ENCODE data around the gene NELFA. TPM values are rescaled to one million over a fixed set of nuclear protein-coding genes. Genes with fewer than 3 reads are reported as not detected.
"Not testable (repeated sequence)": the region's sequence is repeated elsewhere in the genome, so short reads cannot be mapped to it uniquely, and the experiment has no call there.

The NELFA gene
- total and polyA plus RNA-seq, 3 experiments from 2014 or later: 31.2 to 44.6 (median 42.5) TPM

DNA sequence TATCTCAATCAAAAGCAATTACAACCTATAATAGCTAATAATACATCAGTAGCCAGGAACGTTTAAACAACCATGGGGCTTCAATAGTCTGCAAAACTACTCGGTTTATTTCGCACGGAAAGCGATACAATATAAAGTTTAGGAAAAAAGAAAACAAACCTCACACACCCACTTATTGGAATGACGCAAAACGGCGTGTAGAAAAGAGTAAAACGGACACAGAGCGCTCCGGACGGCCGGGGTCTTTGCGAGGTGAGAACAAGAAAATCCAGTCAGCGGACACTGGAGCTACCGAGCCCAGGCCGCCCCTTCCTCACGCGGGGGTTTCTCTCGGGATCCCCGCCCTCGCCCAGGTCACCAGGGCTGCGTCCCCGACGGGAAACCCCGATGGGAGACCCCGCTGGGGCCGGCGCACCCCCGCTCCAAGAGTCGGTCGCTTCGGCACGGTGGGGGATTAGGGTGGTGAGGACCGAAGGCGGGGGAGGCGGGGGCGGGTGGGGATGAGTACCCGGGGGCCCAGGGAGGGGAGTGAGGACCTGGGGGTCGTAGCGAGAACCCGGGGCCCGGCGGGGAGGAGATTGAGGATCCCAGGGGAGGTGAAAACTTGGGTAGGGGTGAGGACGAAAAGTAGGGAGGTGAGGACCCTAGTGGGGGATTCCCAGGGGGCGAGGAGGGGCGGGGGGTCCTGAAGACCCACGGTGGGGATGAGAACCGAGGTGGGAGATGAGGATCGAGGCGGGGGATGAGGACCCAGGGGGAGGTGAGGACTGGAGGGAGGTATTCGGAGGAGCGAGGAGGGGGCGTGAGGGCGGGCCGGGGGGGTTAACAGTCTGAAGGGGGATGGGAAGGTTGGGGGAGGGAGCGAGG, 737 bp downstream of the NELFA start:
- no peaks in the 10 kb centered on the region for H3K36me3 ChIP-seq (ENCODE audit: insufficient read depth, low read length)
- peak overlapping the region; percentile 99 for H3K27ac ChIP-seq (ENCODE audit: low read depth, low read length)
- Mint-ChIP-seq H3K27me3 (no peaks in the 10 kb centered on the region), H3K9me3 (no peaks in the 10 kb centered on the region), H3K4me3 (peak overlapping the region; percentile 89 to 99 (median 93)), H3K36me3 (peaks cover 4 to 35% (median 7%) of the 10 kb centered on the region in 3 donors), H3K27ac (peak overlapping the region; percentile 73 to 98 (median 92)), H3K4me1 (peaks cover 32 to 45% (median 40%) of the 10 kb centered on the region in 3 donors)
- peaks cover 25% of the 10 kb centered on the region for H3K4me1 ChIP-seq (ENCODE audit: insufficient read depth, low read length)
- peak overlapping the region; percentile 92 for H3K4me3 ChIP-seq (ENCODE audit: low read length)
- DNase-seq: no peak
- H3K9me3 ChIP-seq (ENCODE audit: low read length): no peaks in the 10 kb centered on the region
- CTCF ChIA-PET: interaction anchor here (0.7 to 1.9 kb wide), 2 partner anchors 7 to 315 kb away, joined by 3 to 6 read pairs; no protein-coding TSS in a partner anchor
- POLR2A ChIA-PET: interaction anchor here (0.5 to 1.1 kb wide), 3 partner anchors 12 to 1344 kb away, joined by 3 read pairs; no protein-coding TSS in a partner anchor
- H3K27me3 ChIP-seq (ENCODE audit: insufficient read depth, low read length, poor library complexity, severe bottlenecking): no peaks in the 10 kb centered on the region

DNA sequence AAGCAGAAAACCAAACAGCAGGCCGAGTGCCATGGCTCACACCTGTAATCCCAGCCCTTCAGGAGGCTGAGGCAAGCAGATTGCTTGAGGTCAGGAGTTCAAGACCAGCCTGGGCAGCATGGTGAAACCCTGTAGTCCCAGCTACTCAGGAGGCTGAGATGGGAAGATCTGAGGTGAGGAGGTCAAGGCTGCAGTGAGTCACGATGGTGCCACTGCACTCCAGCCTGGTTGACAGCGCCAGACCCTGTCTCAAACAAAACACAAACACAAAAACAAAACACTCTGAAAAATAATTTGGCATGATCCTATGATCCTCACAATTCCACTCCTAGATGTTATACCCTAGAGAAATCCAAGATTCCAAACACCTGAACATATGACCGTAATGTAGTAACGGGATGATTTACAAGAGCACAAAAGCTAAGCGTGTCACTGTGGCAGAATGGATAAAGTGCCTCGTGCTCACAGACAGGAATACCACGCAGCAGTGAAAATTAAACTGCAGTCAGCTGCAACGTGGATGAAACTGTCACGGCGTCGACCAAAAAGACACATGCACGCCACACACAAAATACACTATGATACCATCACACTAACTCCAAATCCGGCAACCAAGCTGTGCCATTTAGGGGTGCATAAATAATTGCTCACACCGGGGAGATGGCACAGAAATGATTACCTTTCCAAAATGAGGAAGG, 1.7 kb downstream of the NELFA start:
- H3K9me3 ChIP-seq (ENCODE audit: low read length): no peaks in the 10 kb centered on the region
- H3K27ac ChIP-seq (ENCODE audit: low read depth, low read length): no peak overlapping the region
- ChIA-PET CTCF (interaction anchor here (0.7 kb wide), 1 partner anchor 314 kb away, joined by 3 read pairs; no protein-coding TSS in a partner anchor), POLR2A (no interaction called here)
- H3K4me1 Mint-ChIP-seq: peaks cover 41 to 54% (median 49%) of the 10 kb centered on the region in 3 donors
- no peak for DNase-seq
- no peaks in the 10 kb centered on the region for H3K36me3 ChIP-seq (ENCODE audit: insufficient read depth, low read length)
- H3K4me3 Mint-ChIP-seq: peak overlapping the region; percentile 89 to 99 (median 93)
- peak overlapping the region; percentile 20 for H3K4me3 ChIP-seq (ENCODE audit: low read length)
- H3K27ac Mint-ChIP-seq: peak overlapping the region; percentile 73 to 98 (median 92)
- H3K36me3 Mint-ChIP-seq: peaks cover 9 to 44% (median 9%) of the 10 kb centered on the region in 3 donors
- H3K27me3 ChIP-seq (ENCODE audit: insufficient read depth, low read length, poor library complexity, severe bottlenecking): no peaks in the 10 kb centered on the region
- no peaks in the 10 kb centered on the region for H3K27me3 Mint-ChIP-seq
- H3K9me3 Mint-ChIP-seq: no peaks in the 10 kb centered on the region
- peaks cover 25% of the 10 kb centered on the region for H3K4me1 ChIP-seq (ENCODE audit: insufficient read depth, low read length)

DNA sequence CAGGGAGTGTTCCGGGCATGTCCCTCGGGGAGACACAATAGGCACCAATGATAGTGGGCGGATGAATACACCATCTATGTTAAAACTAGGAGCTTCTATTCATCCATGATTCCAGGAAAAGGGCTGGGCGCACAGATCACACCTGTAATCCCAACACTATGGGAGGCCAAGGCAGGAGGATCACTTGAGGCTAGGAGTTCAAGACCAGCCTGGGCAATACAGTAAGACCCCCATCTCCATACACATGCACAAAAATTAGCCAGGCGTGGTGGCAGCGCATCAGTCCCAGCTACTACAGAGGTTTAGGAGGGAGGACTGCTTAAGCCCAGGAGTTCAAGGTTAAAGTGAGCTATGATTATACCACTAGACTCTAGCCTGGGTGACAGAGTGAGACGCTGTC, 2.4 kb downstream of the NELFA start:
- no peaks in the 10 kb centered on the region for H3K36me3 ChIP-seq (ENCODE audit: insufficient read depth, low read length)
- no peak overlapping the region for H3K4me3 ChIP-seq (ENCODE audit: low read length)
- CTCF ChIA-PET: no interaction called here
- H3K4me1 Mint-ChIP-seq: peaks cover 41 to 56% (median 51%) of the 10 kb centered on the region in 3 donors
- H3K27me3 Mint-ChIP-seq: no peaks in the 10 kb centered on the region
- H3K4me1 ChIP-seq (ENCODE audit: insufficient read depth, low read length): peaks cover 25% of the 10 kb centered on the region
- H3K27me3 ChIP-seq (ENCODE audit: insufficient read depth, low read length, poor library complexity, severe bottlenecking): no peaks in the 10 kb centered on the region
- H3K9me3 Mint-ChIP-seq: no peaks in the 10 kb centered on the region
- no peaks in the 10 kb centered on the region for H3K9me3 ChIP-seq (ENCODE audit: low read length)
- peak overlapping the region in 3 of 8 donors; percentile 9 to 78 (median 30) for H3K27ac Mint-ChIP-seq
- peaks cover 9 to 45% (median 9%) of the 10 kb centered on the region in 3 donors for H3K36me3 Mint-ChIP-seq
- DNase-seq: no peak
- peak overlapping the region; percentile 54 to 99 (median 89) for H3K4me3 Mint-ChIP-seq
- no peak overlapping the region for H3K27ac ChIP-seq (ENCODE audit: low read depth, low read length)
- POLR2A ChIA-PET: no interaction called here

DNA sequence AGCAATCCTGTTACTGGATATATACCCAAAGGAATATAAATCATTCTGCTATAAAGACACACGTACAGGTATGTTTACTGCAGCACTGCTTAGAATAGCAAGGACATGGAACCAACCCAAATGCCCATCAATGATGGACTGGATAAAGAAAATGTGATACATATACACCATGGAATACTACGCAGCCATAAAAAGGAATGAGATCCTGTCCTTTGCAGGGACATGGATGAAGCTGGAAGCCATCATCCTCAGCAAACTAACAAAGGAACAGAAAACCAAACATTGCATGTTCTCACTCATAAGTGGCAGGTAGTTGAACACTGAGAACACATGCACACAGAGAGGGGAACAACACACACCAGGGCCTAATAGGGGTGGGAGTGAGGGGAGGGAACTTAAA, 5.4 kb downstream of the NELFA start:
- peak overlapping the region in 1 of 7 donors; percentile 21 for H3K4me3 Mint-ChIP-seq
- H3K4me1 Mint-ChIP-seq: peaks cover 60 to 75% (median 68%) of the 10 kb centered on the region in 3 donors
- H3K36me3 ChIP-seq (ENCODE audit: insufficient read depth, low read length); POLR2A ChIA-PET; H3K27me3 ChIP-seq (ENCODE audit: insufficient read depth, low read length, poor library complexity, severe bottlenecking); DNase-seq; H3K4me3 ChIP-seq (ENCODE audit: low read length); H3K9me3 ChIP-seq (ENCODE audit: low read length); H3K27ac ChIP-seq (ENCODE audit: low read depth, low read length); CTCF ChIA-PET; H3K27me3 Mint-ChIP-seq: not testable (repeated sequence)
- peak overlapping the region in 3 of 8 donors; percentile 4 to 67 (median 32) for H3K27ac Mint-ChIP-seq
- peaks cover 12% of the 10 kb centered on the region for H3K4me1 ChIP-seq (ENCODE audit: insufficient read depth, low read length)
- peaks cover 8 to 20% (median 11%) of the 10 kb centered on the region in 5 donors for H3K9me3 Mint-ChIP-seq
- H3K36me3 Mint-ChIP-seq: peaks cover 25 to 69% (median 36%) of the 10 kb centered on the region in 3 donors

DNA sequence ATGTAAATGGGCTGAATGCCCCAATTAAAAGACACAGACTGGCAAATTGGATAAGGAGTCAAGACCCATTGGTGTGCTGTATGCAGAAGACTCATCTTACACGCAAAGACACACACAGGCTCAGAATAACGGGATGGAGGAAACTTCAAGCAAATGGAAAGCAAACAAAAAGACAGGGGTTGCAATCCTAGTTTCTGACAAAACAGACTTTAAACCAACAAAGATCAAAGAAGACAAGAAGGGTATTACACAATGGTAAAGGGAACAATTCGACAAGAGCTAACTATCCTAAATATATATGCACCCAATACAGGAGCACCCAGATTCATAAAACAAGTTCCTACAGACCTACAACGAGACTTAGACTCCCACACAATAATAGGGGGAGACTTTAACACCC, 9.5 kb downstream of the NELFA start:
- POLR2A ChIA-PET; H3K9me3 ChIP-seq (ENCODE audit: low read length); H3K4me1 ChIP-seq (ENCODE audit: insufficient read depth, low read length); H3K36me3 ChIP-seq (ENCODE audit: insufficient read depth, low read length); H3K27me3 Mint-ChIP-seq; H3K27me3 ChIP-seq (ENCODE audit: insufficient read depth, low read length, poor library complexity, severe bottlenecking); DNase-seq; CTCF ChIA-PET; H3K4me3 ChIP-seq (ENCODE audit: low read length); H3K27ac ChIP-seq (ENCODE audit: low read depth, low read length): not testable (repeated sequence)
- peaks cover 13 to 36% (median 21%) of the 10 kb centered on the region in 5 donors for H3K9me3 Mint-ChIP-seq
- peaks cover 42 to 76% (median 65%) of the 10 kb centered on the region in 3 donors for H3K36me3 Mint-ChIP-seq
- H3K4me1 Mint-ChIP-seq: peaks cover 58 to 77% (median 74%) of the 10 kb centered on the region in 3 donors
- peak overlapping the region in 1 of 7 donors; percentile 20 for H3K4me3 Mint-ChIP-seq
- peak overlapping the region in 3 of 8 donors; percentile 1 to 56 (median 49) for H3K27ac Mint-ChIP-seq

DNA sequence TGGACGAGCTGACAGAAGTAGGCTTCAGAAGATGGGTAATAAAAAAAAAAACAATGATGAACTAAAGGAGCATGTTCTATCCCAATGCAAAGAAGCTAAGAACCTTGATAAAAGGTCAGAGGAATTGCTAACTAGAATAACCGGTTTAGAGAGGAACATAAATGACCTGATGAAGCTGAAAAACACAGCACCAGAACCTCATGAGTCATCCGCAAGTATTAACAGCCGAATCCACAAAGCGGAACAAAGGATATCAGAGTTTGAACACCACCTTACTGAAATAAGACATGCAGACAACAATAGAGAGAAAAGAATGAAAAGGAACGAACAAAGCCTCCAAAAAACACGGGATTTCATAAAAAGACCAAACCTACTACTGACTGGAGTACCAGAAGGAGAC, 10.5 kb downstream of the NELFA start:
- Histone ChIP-seq H3K4me1 (ENCODE audit: insufficient read depth, low read length) (no peaks in the 10 kb centered on the region), H3K9me3 (ENCODE audit: low read length) (peaks cover 8% of the 10 kb centered on the region), H3K4me3 (ENCODE audit: low read length) (no peak overlapping the region), H3K36me3 (ENCODE audit: insufficient read depth, low read length) (peaks cover 5% of the 10 kb centered on the region), H3K27me3 (ENCODE audit: insufficient read depth, low read length, poor library complexity, severe bottlenecking) (no peaks in the 10 kb centered on the region), H3K27ac (ENCODE audit: low read depth, low read length) (no peak overlapping the region)
- H3K27me3 Mint-ChIP-seq: no peaks in the 10 kb centered on the region
- no peak overlapping the region for H3K27ac Mint-ChIP-seq
- POLR2A ChIA-PET: no interaction called here
- peaks cover 13 to 36% (median 21%) of the 10 kb centered on the region in 5 donors for H3K9me3 Mint-ChIP-seq
- DNase-seq: no peak
- peaks cover 40 to 75% (median 63%) of the 10 kb centered on the region in 3 donors for H3K36me3 Mint-ChIP-seq
- no peak overlapping the region for H3K4me3 Mint-ChIP-seq
- CTCF ChIA-PET: no interaction called here
- peaks cover 60 to 74% (median 71%) of the 10 kb centered on the region in 3 donors for H3K4me1 Mint-ChIP-seq

DNA sequence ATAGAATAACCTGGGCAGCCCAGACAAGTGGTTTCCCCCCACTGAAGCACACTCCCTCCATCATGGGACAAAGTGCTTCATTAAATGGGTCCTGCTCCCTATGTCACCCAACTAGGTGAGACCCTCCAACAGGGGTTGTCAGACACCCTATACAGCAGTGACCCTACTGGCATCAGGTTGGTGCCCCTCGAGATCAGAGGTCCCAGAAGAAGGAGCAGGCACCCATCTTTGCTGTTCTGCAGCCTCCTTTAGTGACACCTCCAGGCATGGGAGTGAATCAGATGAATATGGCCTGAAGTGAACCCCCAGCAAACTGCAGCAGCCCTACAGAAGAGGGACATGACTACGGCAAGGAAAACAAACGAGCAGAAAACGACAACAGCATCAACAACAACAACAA, 11.1 kb downstream of the NELFA start:
- ChIA-PET CTCF (no interaction called here), POLR2A (no interaction called here)
- Mint-ChIP-seq H3K9me3 (peaks cover 13 to 36% (median 21%) of the 10 kb centered on the region in 5 donors), H3K27ac (no peak overlapping the region), H3K36me3 (peaks cover 37 to 69% (median 57%) of the 10 kb centered on the region in 3 donors), H3K4me3 (no peak overlapping the region), H3K27me3 (no peaks in the 10 kb centered on the region), H3K4me1 (peaks cover 56 to 68% (median 66%) of the 10 kb centered on the region in 3 donors)
- no peak for DNase-seq
- Histone ChIP-seq H3K9me3 (ENCODE audit: low read length) (peaks cover 8% of the 10 kb centered on the region), H3K36me3 (ENCODE audit: insufficient read depth, low read length) (peaks cover 5% of the 10 kb centered on the region), H3K27me3 (ENCODE audit: insufficient read depth, low read length, poor library complexity, severe bottlenecking) (no peaks in the 10 kb centered on the region), H3K27ac (ENCODE audit: low read depth, low read length) (no peak overlapping the region), H3K4me3 (ENCODE audit: low read length) (no peak overlapping the region), H3K4me1 (ENCODE audit: insufficient read depth, low read length) (no peaks in the 10 kb centered on the region)

Measured in CD8-positive, alpha-beta memory T cell (primary cell).